ENCODE measurements around the gene PRKCA.

- TF ChIP-seq POLR2A (IDR thresholded peaks at IDR 0.05; ENCODE audit: low read depth, low read length) (no peak), POLR2AphosphoS5 (IDR thresholded peaks at IDR 0.05; ENCODE audit: low read depth, low read length) (no peak)
These were observed 446.2 kb downstream of the PRKCA start for GRCh38 chr17:66748578-66748977.
